Sciatic nerve (tissue), 2 donors: ENCODE results near the gene CSTA. TPM values are rescaled to one million over a fixed set of nuclear protein-coding genes. Genes with fewer than 3 reads are reported as not detected.
"Not testable (repeated sequence)": the region's sequence is repeated elsewhere in the genome, so short reads cannot be mapped to it uniquely, and the experiment has no call there.

Experiments used
- ATAC-seq: fragments of 200-7000 bp; cut with Tn5 transposase; one replicate; pipeline ENCODE4 v1.9.1; 2020; ENCODE audit warnings: mild to moderate bottlenecking, moderate library complexity
- DNase-seq: peaks from one replicate; pipeline ENCODE4 v3.0.0-alpha.2; 2020; ENCODE audit warnings: low spot score
- intact Hi-C: fragments of 100-400 bp; cut with DNase I; formaldehyde crosslinking; loops from one replicate; pipeline ENCODE4 v1.14.2; 2022
- total RNA-seq: library from RNA; stranded (reverse); fragmentation: NEBNext Ultra II Directional; extraction: Animal tissue kit (Norgen Biotek cat#: 25700); gene quantifications from one replicate; pipeline ENCODE4 v1.2.1, GENCODE V29; 2021
- donor health status: DM: no; HTN: no; CAD: no.
- donor health status: DM: no; HTN: no; CAD: no.

CSTA gene
- total RNA-seq, 1 donor from 2014 or later: 6.3 TPM

DNA sequence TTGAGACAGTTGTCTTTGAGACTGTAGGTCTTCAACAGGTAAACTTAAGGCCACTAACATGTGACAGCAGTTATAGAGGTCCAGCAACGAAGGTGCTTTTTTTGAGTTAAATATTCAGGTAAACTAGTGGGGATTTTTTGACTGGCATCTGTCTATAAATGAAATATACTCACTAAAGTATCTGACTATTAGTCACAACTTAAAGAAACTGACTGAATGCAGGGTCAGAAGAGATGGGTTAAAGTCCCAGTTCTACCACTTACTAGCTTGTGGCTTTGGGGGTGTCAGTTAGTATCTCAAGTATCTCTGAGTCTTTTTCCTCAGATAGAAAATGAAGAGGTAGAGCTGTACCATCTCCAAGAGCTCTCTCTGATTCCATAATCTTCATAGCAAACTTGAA lies 40.0 kb downstream of the CSTA start:
- ATAC-seq: no peak
- intact Hi-C loops: no loop called here
- DNase-seq: no peak

GRCh38 chr3:122365582-122366378 lies 40.7 kb downstream of the CSTA start:
- intact Hi-C loops, ATAC-seq, DNase-seq: not testable (repeated sequence)

DNA sequence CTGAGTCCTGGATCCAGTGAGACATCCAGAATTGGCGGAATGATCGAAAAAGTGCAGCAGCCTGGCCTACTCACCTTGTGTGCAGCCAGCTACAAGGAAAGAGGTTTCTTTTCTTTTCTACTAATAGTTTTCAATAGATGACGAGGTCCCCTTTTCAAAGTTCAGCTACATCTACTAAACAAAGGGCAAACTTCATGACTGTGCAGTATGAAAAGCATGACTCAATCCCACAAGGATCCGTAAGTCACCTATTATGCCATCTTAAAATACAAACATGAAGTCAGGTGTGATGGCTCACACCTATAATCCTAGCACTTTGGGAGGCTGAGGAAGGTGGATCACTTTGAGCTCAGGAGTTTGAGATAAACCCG lies 41.3 kb downstream of the CSTA start:
- ATAC-seq (no peak), DNase-seq (no peak)
- intact Hi-C loops: no loop called here

DNA sequence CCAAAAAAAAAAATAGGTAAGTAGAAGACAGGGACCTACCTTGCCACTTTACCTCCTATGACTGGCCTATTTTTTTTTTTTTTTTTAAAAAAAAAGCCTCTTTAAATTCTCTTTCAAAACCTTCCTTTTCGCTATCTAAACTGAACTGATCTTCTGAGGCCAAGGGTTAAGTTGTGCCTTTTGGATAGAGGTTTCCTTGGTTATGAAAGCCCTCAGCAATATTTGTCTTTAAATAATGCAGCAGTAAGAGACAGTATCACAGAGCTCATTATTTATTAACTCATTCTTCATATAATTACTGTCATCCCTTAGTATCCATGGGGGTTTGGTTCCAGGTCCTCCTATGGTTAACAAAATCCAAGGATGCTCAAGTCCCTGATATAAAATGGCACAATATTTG lies 49.0 kb downstream of the CSTA start:
- DNase-seq (no peak), ATAC-seq (no peak)
- intact Hi-C loops: no loop called here

DNA sequence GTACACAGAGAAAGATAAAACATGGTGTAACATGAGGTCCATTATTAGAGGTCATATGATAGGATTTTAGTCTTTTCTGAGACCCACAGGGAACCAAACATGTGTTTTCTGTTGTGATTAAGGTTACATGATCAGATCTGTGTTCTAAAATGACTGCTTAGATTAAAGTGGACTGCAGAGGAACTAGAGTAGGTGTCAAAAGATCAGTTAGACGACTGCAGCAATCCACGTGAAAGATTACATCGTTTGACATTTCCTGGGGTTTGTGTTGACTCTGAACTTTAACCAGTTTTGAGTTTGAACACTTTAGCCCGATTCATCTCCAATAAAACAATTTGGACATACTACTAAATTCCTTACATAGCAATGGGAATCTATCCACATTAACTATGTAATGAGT lies 52.9 kb downstream of the CSTA start:
- ATAC-seq: no peak
- no peak for DNase-seq
- intact Hi-C loops: no loop called here

- intact Hi-C loops: loop anchor here (5.0 kb wide), 1 partner anchor 299 kb away; the partner anchor contains the start of gene PARP14
- ATAC-seq (peak; percentile 93), DNase-seq (peak; percentile 90)
Measured at GRCh38 chr3:122382888-122383666, 58.0 kb downstream of the CSTA start, which contains the start of gene MIX23. MIX23 (minus strand) TSS chr3:122383231; CDS start chr3:122383224, 7 bp downstream.

GRCh38 chr3:122383771-122384697 lies 59.0 kb downstream of the CSTA start, which contains the start of gene FAM162A:
FAM162A (plus strand) TSS chr3:122384182; CDS start chr3:122384266, 84 bp downstream.
- DNase-seq (peak; percentile 95), ATAC-seq (peak; percentile 99)
- intact Hi-C loops: loop anchor here (5.0 kb wide), 1 partner anchor 298 kb away; the partner anchor contains the start of gene PARP14

- DNase-seq (no peak), ATAC-seq (no peak)
- intact Hi-C loops: no loop called here
Measured at GRCh38 chr3:122387709-122388108, 62.7 kb downstream of the CSTA start.

- DNase-seq (no peak), ATAC-seq (no peak)
- intact Hi-C loops: no loop called here
Measured at GRCh38 chr3:122389197-122389596, 64.1 kb downstream of the CSTA start.

GRCh38 chr3:122389892-122390291 lies 64.8 kb downstream of the CSTA start:
- no peak for DNase-seq
- no peak for ATAC-seq
- intact Hi-C loops: no loop called here

GRCh38 chr3:122390665-122391064 lies 65.6 kb downstream of the CSTA start:
- intact Hi-C loops: no loop called here
- DNase-seq: no peak
- no peak for ATAC-seq

Other genes with a start within 250 kb of the CSTA start
- gene CASR, start 141.6 kb upstream of the CSTA start, total RNA-seq: not detected
- 28.1 TPM for gene MIX23, start 58.0 kb downstream of the CSTA start, total RNA-seq
- gene FAM162A, start 58.9 kb downstream of the CSTA start, total RNA-seq: 36.1 TPM
- gene WDR5B, start 90.8 kb downstream of the CSTA start, total RNA-seq: 5.3 TPM
- gene KPNA1, start 189.7 kb downstream of the CSTA start, total RNA-seq: 68.7 TPM
- 33.9 TPM for gene PARP9, start 239.1 kb downstream of the CSTA start, total RNA-seq
- 31.5 TPM for gene DTX3L, start 239.1 kb downstream of the CSTA start, total RNA-seq